ENCODE measurements around the gene BAIAP2. TPM values are rescaled to one million over a fixed set of nuclear protein-coding genes. Genes with fewer than 3 reads are reported as not detected.

Gene BAIAP2
- polyA plus RNA-seq, 1 donor = 13.6 TPM

DNA sequence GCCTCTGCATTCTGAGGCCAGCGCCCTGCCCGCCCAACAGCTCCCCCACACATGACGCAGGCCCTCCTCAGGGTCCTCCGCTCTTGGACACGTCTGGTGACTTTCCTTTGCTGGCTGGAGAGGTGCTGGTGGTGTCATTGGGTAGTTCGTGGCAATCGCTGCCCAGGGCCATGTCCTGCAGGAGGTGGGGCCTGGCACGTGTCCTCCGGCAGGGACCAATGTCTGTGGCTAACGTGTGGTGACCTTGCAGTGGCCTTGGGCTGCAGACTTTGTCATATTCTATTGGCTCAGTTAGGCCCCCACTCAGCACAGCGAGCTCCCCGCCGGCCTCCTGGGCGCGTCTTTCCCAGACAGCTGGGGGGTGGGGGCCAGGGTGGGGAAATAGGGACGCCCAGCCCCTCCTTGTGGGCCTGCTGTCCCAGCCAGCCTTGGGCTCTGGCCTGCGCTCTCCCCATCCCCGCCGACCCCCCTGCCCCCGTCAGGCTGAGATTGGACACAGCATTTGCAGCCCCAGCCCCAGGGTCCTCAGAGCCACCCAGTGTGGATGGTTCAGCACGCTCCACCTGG lies 78.3 kb downstream of the BAIAP2 start:
- Histone ChIP-seq H3K27me3 (ENCODE audit: control insufficient read depth, insufficient read depth, low read length) (no peaks in the 10 kb centered on the region), H3K9me3 (ENCODE audit: control insufficient read depth, low read depth, low read length) (peaks cover 3% of the 10 kb centered on the region), H3K36me3 (ENCODE audit: control insufficient read depth, insufficient read depth, low read length) (peaks cover 32% of the 10 kb centered on the region), H3K4me3 (ENCODE audit: low read length) (no peak overlapping the region), H3K27ac (ENCODE audit: low read length) (no peak overlapping the region), H3K4me1 (ENCODE audit: control insufficient read depth, insufficient read depth, low read length) (no peaks in the 10 kb centered on the region)
- no CpG with 5 or more reads among the region's 21 CpGs for WGBS (ENCODE audit: insufficient coverage, low lambda C conversion rate)
- DNase-seq = no peak

- H3K4me3 ChIP-seq (ENCODE audit: low read length) = no peak overlapping the region
- no peak overlapping the region for H3K27ac ChIP-seq (ENCODE audit: low read length)
- peaks cover 7% of the 10 kb centered on the region for H3K9me3 ChIP-seq (ENCODE audit: control insufficient read depth, low read depth, low read length)
- WGBS (ENCODE audit: insufficient coverage, low lambda C conversion rate) = no CpG with 5 or more reads among the region's 19 CpGs
- peaks cover 3% of the 10 kb centered on the region for H3K4me1 ChIP-seq (ENCODE audit: control insufficient read depth, insufficient read depth, low read length)
- no peak for DNase-seq
- H3K27me3 ChIP-seq (ENCODE audit: control insufficient read depth, insufficient read depth, low read length) = no peaks in the 10 kb centered on the region
- peaks cover 40% of the 10 kb centered on the region for H3K36me3 ChIP-seq (ENCODE audit: control insufficient read depth, insufficient read depth, low read length)
Measured at GRCh38 chr17:81114351-81115093, 79.6 kb downstream of the BAIAP2 start.

DNA sequence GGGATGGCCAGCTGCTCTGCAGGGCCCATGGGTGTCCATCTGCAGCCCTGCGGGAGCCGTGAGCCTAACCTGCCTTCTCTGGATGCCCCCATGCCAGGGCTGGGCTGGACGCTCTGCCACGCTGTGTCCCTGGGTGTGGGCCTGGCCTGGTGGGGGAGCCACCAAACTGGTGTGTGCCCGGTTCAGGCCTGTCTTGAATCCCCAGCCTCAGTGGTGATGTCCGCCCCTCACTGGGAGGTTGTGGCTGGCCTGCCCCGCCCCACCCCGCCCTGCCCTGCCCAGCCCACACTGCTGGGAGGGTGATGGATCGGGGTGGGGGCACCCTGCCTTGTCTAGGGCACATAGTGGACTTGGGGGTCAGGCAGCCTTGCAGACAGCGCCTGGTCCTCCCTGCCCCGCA lies 80.3 kb downstream of the BAIAP2 start:
- WGBS (ENCODE audit: insufficient coverage, low lambda C conversion rate) = no CpG with 5 or more reads among the region's 11 CpGs
- Histone ChIP-seq H3K27ac (ENCODE audit: low read length) (no peak overlapping the region), H3K4me3 (ENCODE audit: low read length) (no peak overlapping the region), H3K9me3 (ENCODE audit: control insufficient read depth, low read depth, low read length) (peaks cover 11% of the 10 kb centered on the region), H3K36me3 (ENCODE audit: control insufficient read depth, insufficient read depth, low read length) (peaks cover 44% of the 10 kb centered on the region), H3K4me1 (ENCODE audit: control insufficient read depth, insufficient read depth, low read length) (peaks cover 3% of the 10 kb centered on the region), H3K27me3 (ENCODE audit: control insufficient read depth, insufficient read depth, low read length) (no peaks in the 10 kb centered on the region)
- DNase-seq = no peak

GRCh38 chr17:81115749-81116464 lies 81.0 kb downstream of the BAIAP2 start:
- no peaks in the 10 kb centered on the region for H3K27me3 ChIP-seq (ENCODE audit: control insufficient read depth, insufficient read depth, low read length)

DNA sequence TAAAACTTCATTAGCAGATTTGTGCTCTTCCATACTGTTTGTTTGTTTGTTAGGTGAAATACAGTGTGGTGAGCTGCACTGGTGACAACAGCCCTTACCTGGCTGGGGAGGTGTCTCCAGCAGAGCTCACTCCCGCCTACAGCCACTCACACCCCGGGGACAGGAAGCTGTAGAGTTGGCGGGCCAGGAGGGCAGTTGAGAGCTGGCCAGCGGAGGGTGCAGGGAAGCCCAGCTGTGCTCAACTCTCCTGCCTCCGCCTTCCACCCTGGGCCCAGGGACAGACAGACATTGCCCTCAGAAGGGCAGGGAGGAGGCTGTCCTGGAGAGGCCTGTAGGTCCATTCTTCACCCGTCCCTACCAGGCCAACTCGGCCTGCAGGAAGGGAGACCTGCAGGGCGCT lies 81.8 kb downstream of the BAIAP2 start:
- peaks cover 3% of the 10 kb centered on the region for H3K4me1 ChIP-seq (ENCODE audit: control insufficient read depth, insufficient read depth, low read length)
- no peaks in the 10 kb centered on the region for H3K27me3 ChIP-seq (ENCODE audit: control insufficient read depth, insufficient read depth, low read length)
- H3K27ac ChIP-seq (ENCODE audit: low read length) = no peak overlapping the region
- H3K9me3 ChIP-seq (ENCODE audit: control insufficient read depth, low read depth, low read length) = peaks cover 14% of the 10 kb centered on the region
- DNase-seq = no peak
- WGBS (ENCODE audit: insufficient coverage, low lambda C conversion rate) = no CpG with 5 or more reads among the region's 8 CpGs
- no peak overlapping the region for H3K4me3 ChIP-seq (ENCODE audit: low read length)
- peaks cover 58% of the 10 kb centered on the region for H3K36me3 ChIP-seq (ENCODE audit: control insufficient read depth, insufficient read depth, low read length)

More at GRCh38 chr17:81115749-81116464, 81.0 kb downstream of the BAIAP2 start:
- peaks cover 3% of the 10 kb centered on the region for H3K4me1 ChIP-seq (ENCODE audit: control insufficient read depth, insufficient read depth, low read length)
- DNase-seq = no peak
- H3K4me3 ChIP-seq (ENCODE audit: low read length) = no peak overlapping the region
- H3K9me3 ChIP-seq (ENCODE audit: control insufficient read depth, low read depth, low read length) = peaks cover 12% of the 10 kb centered on the region
- no peak overlapping the region for H3K27ac ChIP-seq (ENCODE audit: low read length)
- no CpG with 5 or more reads among the region's 22 CpGs for WGBS (ENCODE audit: insufficient coverage, low lambda C conversion rate)
- peaks cover 51% of the 10 kb centered on the region for H3K36me3 ChIP-seq (ENCODE audit: control insufficient read depth, insufficient read depth, low read length)

GRCh38 chr17:81117672-81118198 lies 82.8 kb downstream of the BAIAP2 start:
- Histone ChIP-seq H3K4me3 (ENCODE audit: low read length) (no peak overlapping the region), H3K27ac (ENCODE audit: low read length) (no peak overlapping the region), H3K9me3 (ENCODE audit: control insufficient read depth, low read depth, low read length) (peaks cover 15% of the 10 kb centered on the region), H3K4me1 (ENCODE audit: control insufficient read depth, insufficient read depth, low read length) (peaks cover 3% of the 10 kb centered on the region), H3K36me3 (ENCODE audit: control insufficient read depth, insufficient read depth, low read length) (peaks cover 59% of the 10 kb centered on the region), H3K27me3 (ENCODE audit: control insufficient read depth, insufficient read depth, low read length) (no peaks in the 10 kb centered on the region)
- WGBS (ENCODE audit: insufficient coverage, low lambda C conversion rate) = no CpG with 5 or more reads among the region's 20 CpGs
- DNase-seq = no peak

- Histone ChIP-seq H3K4me3 (ENCODE audit: low read length) (no peak overlapping the region), H3K36me3 (ENCODE audit: control insufficient read depth, insufficient read depth, low read length) (peaks cover 64% of the 10 kb centered on the region), H3K27me3 (ENCODE audit: control insufficient read depth, insufficient read depth, low read length) (peaks cover 3% of the 10 kb centered on the region), H3K9me3 (ENCODE audit: control insufficient read depth, low read depth, low read length) (peaks cover 19% of the 10 kb centered on the region), H3K27ac (ENCODE audit: low read length) (no peak overlapping the region), H3K4me1 (ENCODE audit: control insufficient read depth, insufficient read depth, low read length) (peaks cover 3% of the 10 kb centered on the region)
- no CpG with 5 or more reads among the region's 24 CpGs for WGBS (ENCODE audit: insufficient coverage, low lambda C conversion rate)
- no peak for DNase-seq
Measured at GRCh38 chr17:81118308-81119221, 83.6 kb downstream of the BAIAP2 start.

DNA sequence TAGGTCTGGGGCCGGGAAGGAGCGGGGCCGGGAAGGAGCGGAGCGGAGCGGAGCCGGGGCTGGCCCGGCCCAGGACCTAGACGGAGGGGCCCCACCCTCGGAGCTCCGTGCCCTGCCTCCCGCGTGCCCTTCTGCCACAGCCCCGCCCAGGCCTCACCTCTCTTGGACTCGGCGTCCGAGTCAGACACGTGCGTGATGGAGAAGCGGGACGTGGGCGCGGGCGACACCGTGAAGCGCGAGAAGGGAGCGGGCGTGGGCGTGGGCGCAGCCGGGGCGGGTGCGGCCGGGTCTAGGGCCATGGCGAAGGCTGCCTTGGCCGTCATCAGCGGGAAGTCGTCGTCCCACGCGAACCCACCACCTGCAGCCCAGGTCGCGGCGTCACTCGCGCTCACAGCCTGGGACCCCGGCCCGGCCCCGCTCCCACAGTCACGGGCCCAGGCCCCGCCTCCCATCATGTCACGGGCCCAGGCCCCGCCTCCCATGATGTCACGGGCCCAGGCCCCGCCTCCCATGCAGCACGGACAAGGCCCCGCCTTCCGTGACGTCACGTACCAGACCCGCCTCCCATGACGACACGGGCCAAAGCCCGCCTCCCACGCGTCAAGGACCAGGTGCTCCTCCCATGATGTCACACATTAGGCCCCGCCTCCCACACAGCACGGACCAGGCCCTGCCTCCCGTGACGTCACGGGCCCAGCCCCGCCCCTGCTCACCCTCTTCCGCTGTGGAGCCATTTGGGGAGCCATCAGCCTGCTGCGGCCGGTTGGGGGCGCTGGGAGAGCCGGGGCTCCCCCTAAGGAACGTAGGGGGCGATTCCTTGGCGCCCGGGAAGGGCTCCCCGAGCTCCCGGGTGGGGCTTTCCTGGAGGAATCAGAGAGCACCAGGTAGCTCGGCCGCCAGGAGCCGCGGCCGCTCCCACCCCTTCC lies 84.5 kb downstream of the BAIAP2 start:
- Histone ChIP-seq H3K4me1 (ENCODE audit: control insufficient read depth, insufficient read depth, low read length) (peaks cover 3% of the 10 kb centered on the region), H3K9me3 (ENCODE audit: control insufficient read depth, low read depth, low read length) (peaks cover 19% of the 10 kb centered on the region), H3K36me3 (ENCODE audit: control insufficient read depth, insufficient read depth, low read length) (peaks cover 68% of the 10 kb centered on the region), H3K4me3 (ENCODE audit: low read length) (no peak overlapping the region), H3K27me3 (ENCODE audit: control insufficient read depth, insufficient read depth, low read length) (peaks cover 3% of the 10 kb centered on the region), H3K27ac (ENCODE audit: low read length) (no peak overlapping the region)
- WGBS (ENCODE audit: insufficient coverage, low lambda C conversion rate) = no CpG with 5 or more reads among the region's 89 CpGs
- peak; percentile 74 to 81 for DNase-seq

DNA sequence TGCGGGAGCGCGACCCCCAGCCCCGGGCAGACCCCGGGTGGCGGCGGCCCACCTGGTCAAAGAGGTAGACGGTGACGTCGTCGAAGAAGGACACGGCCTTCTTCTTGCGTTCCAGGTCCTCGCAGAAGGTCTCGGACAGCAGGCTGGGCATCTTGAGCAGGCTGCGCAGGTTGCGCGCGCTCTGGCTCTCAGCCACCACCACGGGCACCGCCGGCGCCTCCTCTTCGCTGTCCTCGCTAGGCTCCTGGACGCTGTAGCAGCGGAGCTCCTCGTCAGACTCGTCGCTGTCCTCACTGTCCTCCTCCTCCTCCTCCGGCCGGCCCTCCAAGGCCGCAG lies 85.2 kb downstream of the BAIAP2 start:
- peaks cover 3% of the 10 kb centered on the region for H3K4me1 ChIP-seq (ENCODE audit: control insufficient read depth, insufficient read depth, low read length)
- H3K27ac ChIP-seq (ENCODE audit: low read length) = no peak overlapping the region
- peaks cover 3% of the 10 kb centered on the region for H3K27me3 ChIP-seq (ENCODE audit: control insufficient read depth, insufficient read depth, low read length)
- no CpG with 5 or more reads among the region's 33 CpGs for WGBS (ENCODE audit: insufficient coverage, low lambda C conversion rate)
- H3K36me3 ChIP-seq (ENCODE audit: control insufficient read depth, insufficient read depth, low read length) = peaks cover 70% of the 10 kb centered on the region
- DNase-seq = no peak
- peaks cover 19% of the 10 kb centered on the region for H3K9me3 ChIP-seq (ENCODE audit: control insufficient read depth, low read depth, low read length)
- no peak overlapping the region for H3K4me3 ChIP-seq (ENCODE audit: low read length)

Data from large intestine (tissue), 3 donors.